Panc1 (cell line): ENCODE results near the gene S100A2. TPM values are rescaled to one million over a fixed set of nuclear protein-coding genes. Genes with fewer than 3 reads are reported as not detected.

ENCODE experiments used
- ATAC-seq: fragments of 200-7000 bp; cut with Tn5 transposase; 2 replicates; pipeline ENCODE4 v1.9.1; 2020; ENCODE audit warnings: mild to moderate bottlenecking, moderate library complexity
- BruUV-seq: library from RNA; stranded (reverse); fragments of 400-500 nt; replicated peaks from 2 replicates; lab custom pipeline; 2021; lab: Mats Ljungman, UMichigan
- CTCF ChIA-PET: fragments of 300-600 bp; sonication (Branson Sonifier 250); formaldehyde crosslinking; loops from one replicate; lab custom pipeline; 2022; ENCODE audit warnings: antibody characterized with exemption; lab: Charles Lee
- POLR2A ChIA-PET: fragments of 300-600 bp; sonication (Branson Sonifier 250); formaldehyde crosslinking; loops from one replicate; lab custom pipeline; 2022; ENCODE audit warnings: antibody characterized with exemption; lab: Charles Lee
- DNase-seq: peaks from one replicate; pipeline ENCODE4 v3.0.0-alpha.2; 2010; ENCODE audit warnings: low read depth, low spot score
- H3K27ac ChIP-seq: 2 replicates; pipeline ENCODE4 v1.5.1; 2011; ENCODE audit warnings: mild to moderate bottlenecking, low read length, inconsistent platforms
- H3K27me3 ChIP-seq: fragments of 200-500 bp; sonication (Bioruptor generic); 2 replicates; pipeline ENCODE4 v1.6.0; 2014; ENCODE audit warnings: low read length, inconsistent platforms; ENCODE audit not compliant: control insufficient read depth, insufficient read depth
- H3K36me3 ChIP-seq: fragments of 200-500 bp; sonication (Bioruptor generic); 2 replicates; pipeline ENCODE4 v1.5.1; 2014; ENCODE audit warnings: inconsistent platforms, mild to moderate bottlenecking, low read length, moderate library complexity; ENCODE audit not compliant: control insufficient read depth, insufficient read depth
- H3K4me1 ChIP-seq: 2 replicates; pipeline ENCODE4 v1.5.1; 2011; ENCODE audit warnings: inconsistent platforms, mild to moderate bottlenecking, low read length, moderate library complexity; ENCODE audit not compliant: control insufficient read depth, insufficient read depth
- H3K4me3 ChIP-seq, 2 experiments: 2 replicates each; pipeline ENCODE4 v1.5.1; 2011 to 2012; ENCODE audit warnings: low read depth in 2 of 2, low read length in 2 of 2, mild to moderate bottlenecking in 2 of 2, inconsistent platforms in 1 of 2, moderate library complexity in 1 of 2
- H3K9me3 ChIP-seq: fragments of 200-500 bp; sonication (Bioruptor generic); 2 replicates; pipeline ENCODE4 v1.5.1; 2014; ENCODE audit warnings: low read depth, mild to moderate bottlenecking, inconsistent platforms, low read length, moderate library complexity; ENCODE audit not compliant: control insufficient read depth, insufficient read depth
- POLR2AphosphoS5 ChIP-seq: IDR thresholded peaks from 2 replicates; pipeline ENCODE4 v1.6.1; 2012; ENCODE audit warnings: mild to moderate bottlenecking, low read depth, low read length, moderate library complexity
- SIN3A ChIP-seq: IDR thresholded peaks from 2 replicates; pipeline ENCODE4 v1.6.1; 2012; ENCODE audit warnings: low read depth, mild to moderate bottlenecking, low read length, moderate library complexity, borderline replicate concordance; ENCODE audit not compliant: insufficient read depth
- TCF7L2 ChIP-seq: IDR thresholded peaks from 2 replicates; pipeline ENCODE4 v1.6.1; 2011; ENCODE audit warnings: mild to moderate bottlenecking, low read depth, low read length, inconsistent platforms
- in situ Hi-C: cut with HindIII; loops from 2 replicates; pipeline ENCODE4 v1.10.0; 2016; ENCODE audit warnings: low sequenced_read_pairs, low pct_unique_long_range_greater_than_20kb
- intact Hi-C: fragments of 100-400 bp; cut with micrococcal nuclease; formaldehyde crosslinking; loops from one replicate; pipeline ENCODE4 v1.10.0; 2022; ENCODE audit not compliant: unreplicated experiment
- total RNA-seq: library from RNA; stranded (reverse); gene quantifications from one replicate; pipeline ENCODE4 v1.2.1, GENCODE V29; 2021; ENCODE audit not compliant: unreplicated experiment
- TF ChIP-seq, protein P1 (sequence below): fragments of 450-650 bp; IDR thresholded peaks from 2 replicates; pipeline ENCODE4 v1.5.1; 2017; ENCODE audit warnings: mild to moderate bottlenecking
- TF ChIP-seq, protein P2 (sequence below), 2 experiments: IDR thresholded peaks; 2 replicates each; pipeline ENCODE4 v1.6.1; 2011 to 2012; ENCODE audit warnings: low read depth in 2 of 2, control low read depth in 1 of 2, low read length in 1 of 2, mild to moderate bottlenecking in 1 of 2, moderate library complexity in 1 of 2; ENCODE audit not compliant: insufficient read depth in 1 of 2

Gene S100A2
- total RNA-seq, 1 experiment from 2014 or later = 6.2 TPM

DNA sequence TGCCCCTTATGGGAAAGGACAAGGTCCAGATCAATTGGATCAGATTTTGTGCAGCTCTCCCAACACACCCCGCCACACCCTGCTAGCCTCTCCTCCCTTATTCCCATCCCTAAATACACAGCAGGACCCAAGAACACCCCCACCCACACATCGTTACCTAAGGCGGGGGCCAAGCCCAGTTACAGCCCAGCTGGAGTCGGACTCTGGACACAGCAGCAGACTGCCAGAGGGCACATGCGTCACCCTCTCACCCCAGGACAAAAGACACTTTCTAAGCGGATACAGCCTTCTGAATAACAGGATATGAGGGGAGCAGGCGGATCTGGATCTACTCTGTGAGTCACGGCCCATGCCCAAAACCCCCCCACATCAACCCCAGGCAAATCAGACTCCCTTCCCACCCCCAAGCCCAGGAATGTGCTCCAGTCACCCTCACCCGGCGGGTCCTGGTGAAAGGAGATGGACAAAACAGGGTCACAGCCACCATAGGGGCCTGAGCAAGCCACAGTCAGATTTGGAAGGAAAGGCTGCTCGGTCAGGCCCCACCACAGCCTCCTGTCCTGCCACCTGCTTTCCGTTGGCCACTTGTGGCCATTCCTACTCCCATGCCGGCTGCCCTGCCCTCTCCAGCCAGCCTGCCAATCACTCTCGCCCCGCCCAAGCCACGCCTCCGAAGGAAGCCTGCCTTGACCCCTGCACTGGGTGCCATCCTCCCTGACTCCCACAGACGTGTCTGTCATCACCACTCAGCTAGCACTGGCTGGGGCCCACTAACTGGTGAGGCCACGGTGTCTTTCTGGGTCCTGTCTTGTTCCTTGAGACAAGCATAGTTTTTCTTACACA lies 43.3 kb upstream of the S100A2 start:
- peak; percentile 67 for DNase-seq
- Histone ChIP-seq H3K36me3 (no peaks in the 10 kb centered on the region), H3K4me3 (peak overlapping the region; percentile 33 to 49), H3K27me3 (no peaks in the 10 kb centered on the region), H3K27ac (peak overlapping the region; percentile 79), H3K4me1 (peaks cover 47% of the 10 kb centered on the region), H3K9me3 (no peaks in the 10 kb centered on the region)
- CTCF ChIA-PET = no interaction called here
- BruUV-seq = no TSS peak
- intact Hi-C loops = no loop called here
- in situ Hi-C loops = loop anchor here (25.0 kb wide), 1 partner anchor 247 kb away; the partner anchor contains the start of gene S100A9
- ATAC-seq = peak; percentile 80
- POLR2A ChIA-PET = no interaction called here
- TF ChIP-seq TCF7L2 (no peak), POLR2AphosphoS5 (peak; percentile 20; the same call in 1 of the 2 replicates)
- TF ChIP-seq, protein P1, sequence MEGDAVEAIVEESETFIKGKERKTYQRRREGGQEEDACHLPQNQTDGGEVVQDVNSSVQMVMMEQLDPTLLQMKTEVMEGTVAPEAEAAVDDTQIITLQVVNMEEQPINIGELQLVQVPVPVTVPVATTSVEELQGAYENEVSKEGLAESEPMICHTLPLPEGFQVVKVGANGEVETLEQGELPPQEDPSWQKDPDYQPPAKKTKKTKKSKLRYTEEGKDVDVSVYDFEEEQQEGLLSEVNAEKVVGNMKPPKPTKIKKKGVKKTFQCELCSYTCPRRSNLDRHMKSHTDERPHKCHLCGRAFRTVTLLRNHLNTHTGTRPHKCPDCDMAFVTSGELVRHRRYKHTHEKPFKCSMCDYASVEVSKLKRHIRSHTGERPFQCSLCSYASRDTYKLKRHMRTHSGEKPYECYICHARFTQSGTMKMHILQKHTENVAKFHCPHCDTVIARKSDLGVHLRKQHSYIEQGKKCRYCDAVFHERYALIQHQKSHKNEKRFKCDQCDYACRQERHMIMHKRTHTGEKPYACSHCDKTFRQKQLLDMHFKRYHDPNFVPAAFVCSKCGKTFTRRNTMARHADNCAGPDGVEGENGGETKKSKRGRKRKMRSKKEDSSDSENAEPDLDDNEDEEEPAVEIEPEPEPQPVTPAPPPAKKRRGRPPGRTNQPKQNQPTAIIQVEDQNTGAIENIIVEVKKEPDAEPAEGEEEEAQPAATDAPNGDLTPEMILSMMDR = no peak

DNA sequence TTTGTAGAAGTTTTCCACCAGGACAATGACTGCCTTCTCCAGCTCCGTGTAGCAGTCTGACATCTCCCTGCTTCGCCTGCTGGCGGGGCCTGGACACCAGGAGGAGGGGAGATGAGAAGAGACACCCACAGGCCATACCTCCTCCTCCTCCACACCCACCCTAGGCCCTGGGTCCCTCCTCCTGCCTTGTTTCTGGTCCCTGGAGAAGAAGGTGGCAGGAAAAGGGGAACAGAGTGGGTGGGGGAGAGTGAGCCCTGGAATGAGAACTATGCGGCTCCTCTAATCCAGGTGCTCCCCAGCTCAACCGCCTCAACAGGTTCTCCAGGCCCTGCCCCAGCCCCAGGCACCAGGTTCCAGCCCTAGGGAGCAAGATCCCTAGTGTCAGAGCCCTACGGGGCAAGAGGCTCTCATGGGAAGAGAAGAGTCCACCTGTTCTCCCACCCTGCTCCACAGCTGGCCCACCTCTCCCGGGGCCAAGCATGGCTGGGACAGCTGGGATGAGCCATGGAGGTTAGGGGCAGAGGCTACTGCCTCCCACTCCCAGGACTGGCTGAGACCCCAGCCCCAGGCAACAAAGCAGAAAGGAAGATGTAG lies 42.5 kb upstream of the S100A2 start:
- POLR2A ChIA-PET = no interaction called here
- Histone ChIP-seq H3K4me1 (peaks cover 43% of the 10 kb centered on the region), H3K36me3 (no peaks in the 10 kb centered on the region), H3K4me3 (peak overlapping the region; percentile 33 to 49; a peak in 3 of 4 replicates), H3K27me3 (no peaks in the 10 kb centered on the region), H3K9me3 (no peaks in the 10 kb centered on the region), H3K27ac (peak overlapping the region; percentile 79)
- no TSS peak for BruUV-seq
- intact Hi-C loops (no loop called here), in situ Hi-C loops (loop anchor here (25.0 kb wide), 1 partner anchor 246 kb away; the partner anchor contains the start of gene S100A9)
- TF ChIP-seq, protein P1 = no peak
- TF ChIP-seq SIN3A = no peak
- no peak for TF ChIP-seq TCF7L2
- TF ChIP-seq, protein P2, sequence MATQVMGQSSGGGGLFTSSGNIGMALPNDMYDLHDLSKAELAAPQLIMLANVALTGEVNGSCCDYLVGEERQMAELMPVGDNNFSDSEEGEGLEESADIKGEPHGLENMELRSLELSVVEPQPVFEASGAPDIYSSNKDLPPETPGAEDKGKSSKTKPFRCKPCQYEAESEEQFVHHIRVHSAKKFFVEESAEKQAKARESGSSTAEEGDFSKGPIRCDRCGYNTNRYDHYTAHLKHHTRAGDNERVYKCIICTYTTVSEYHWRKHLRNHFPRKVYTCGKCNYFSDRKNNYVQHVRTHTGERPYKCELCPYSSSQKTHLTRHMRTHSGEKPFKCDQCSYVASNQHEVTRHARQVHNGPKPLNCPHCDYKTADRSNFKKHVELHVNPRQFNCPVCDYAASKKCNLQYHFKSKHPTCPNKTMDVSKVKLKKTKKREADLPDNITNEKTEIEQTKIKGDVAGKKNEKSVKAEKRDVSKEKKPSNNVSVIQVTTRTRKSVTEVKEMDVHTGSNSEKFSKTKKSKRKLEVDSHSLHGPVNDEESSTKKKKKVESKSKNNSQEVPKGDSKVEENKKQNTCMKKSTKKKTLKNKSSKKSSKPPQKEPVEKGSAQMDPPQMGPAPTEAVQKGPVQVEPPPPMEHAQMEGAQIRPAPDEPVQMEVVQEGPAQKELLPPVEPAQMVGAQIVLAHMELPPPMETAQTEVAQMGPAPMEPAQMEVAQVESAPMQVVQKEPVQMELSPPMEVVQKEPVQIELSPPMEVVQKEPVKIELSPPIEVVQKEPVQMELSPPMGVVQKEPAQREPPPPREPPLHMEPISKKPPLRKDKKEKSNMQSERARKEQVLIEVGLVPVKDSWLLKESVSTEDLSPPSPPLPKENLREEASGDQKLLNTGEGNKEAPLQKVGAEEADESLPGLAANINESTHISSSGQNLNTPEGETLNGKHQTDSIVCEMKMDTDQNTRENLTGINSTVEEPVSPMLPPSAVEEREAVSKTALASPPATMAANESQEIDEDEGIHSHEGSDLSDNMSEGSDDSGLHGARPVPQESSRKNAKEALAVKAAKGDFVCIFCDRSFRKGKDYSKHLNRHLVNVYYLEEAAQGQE (IDR thresholded peaks at IDR 0.05; ENCODE audit: insufficient read depth in 1 of 2, low read depth in 2 of 2, low read length in 1 of 2) = no peak
- TF ChIP-seq POLR2AphosphoS5 = no peak
- no peak for ATAC-seq
- CTCF ChIA-PET = no interaction called here
- DNase-seq = no peak
